Neuronal stem cell (in vitro differentiated cells): ENCODE measurements around the gene PLEKHB1.

Experiments used
- DNase-seq: peaks from one replicate; pipeline ENCODE4 v3.0.0-alpha.2; 2013; ENCODE audit warnings: low spot score
- H2AFZ ChIP-seq: one replicate; pipeline ENCODE4 v1.6.1; 2013; ENCODE audit warnings: mild to moderate bottlenecking, low read length, inconsistent platforms
- H2AK5ac ChIP-seq: 2 replicates; pipeline ENCODE4 v1.6.1; 2013; ENCODE audit warnings: low read depth, mild to moderate bottlenecking, inconsistent platforms, low read length, moderate library complexity, mixed read lengths
- H2BK120ac ChIP-seq: 2 replicates; pipeline ENCODE4 v1.6.1; 2013; ENCODE audit warnings: low read depth, mild to moderate bottlenecking, inconsistent platforms, low read length, moderate library complexity, mixed read lengths
- H2BK12ac ChIP-seq: one replicate; pipeline ENCODE4 v1.6.1; 2013; ENCODE audit warnings: low read length, inconsistent platforms
- H2BK15ac ChIP-seq: 2 replicates; pipeline ENCODE4 v1.6.1; 2013; ENCODE audit warnings: mild to moderate bottlenecking, low read length, inconsistent platforms, mixed read lengths
- H2BK5ac ChIP-seq: one replicate; pipeline ENCODE4 v1.6.1; 2013; ENCODE audit warnings: inconsistent platforms, mild to moderate bottlenecking, low read length, moderate library complexity
- H3K14ac ChIP-seq: one replicate; pipeline ENCODE4 v1.6.1; 2013; ENCODE audit warnings: low read length, inconsistent platforms
- H3K18ac ChIP-seq: 2 replicates; pipeline ENCODE4 v1.6.1; 2013; ENCODE audit warnings: low read length, inconsistent platforms
- H3K23ac ChIP-seq: 2 replicates; pipeline ENCODE4 v1.6.1; 2013; ENCODE audit warnings: low read depth, mild to moderate bottlenecking, mixed read lengths, low read length, inconsistent platforms; ENCODE audit not compliant: poor library complexity
- H3K27ac ChIP-seq: replicated peaks from 3 replicates; pipeline ENCODE4 v1.5.1; 2013; ENCODE audit warnings: low read length, inconsistent platforms
- H3K27me3 ChIP-seq, 3 experiments: 2 replicates each; pipeline ENCODE4 v1.6.1; 2013; ENCODE audit warnings: low read length in 3 of 3, mild to moderate bottlenecking in 2 of 3, inconsistent platforms in 1 of 3, low read depth in 1 of 3, mixed read lengths in 1 of 3, moderate library complexity in 1 of 3; ENCODE audit not compliant: control insufficient read depth in 3 of 3, insufficient read depth in 3 of 3
- H3K36me3 ChIP-seq, 2 donors: replicated peaks in 1 of 2; 2 replicates each; pipeline ENCODE4 v1.6.1; 2013; ENCODE audit warnings: low read length in 2 of 2; ENCODE audit not compliant: control insufficient read depth in 2 of 2, insufficient read depth in 2 of 2
- H3K4ac ChIP-seq: 2 replicates; pipeline ENCODE4 v1.6.1; 2013; ENCODE audit warnings: inconsistent platforms, mild to moderate bottlenecking, low read length, moderate library complexity
- H3K4me1 ChIP-seq, 2 donors: 1 replicate in 1 of 2; 2 replicates in 1 of 2; pipeline ENCODE4 v1.6.1; 2013; ENCODE audit warnings: low read length in 2 of 2, low read depth in 1 of 2; ENCODE audit not compliant: control insufficient read depth in 2 of 2, insufficient read depth in 1 of 2
- H3K4me2 ChIP-seq: one replicate; pipeline ENCODE4 v1.6.1; 2013; ENCODE audit warnings: mild to moderate bottlenecking, low read length, inconsistent platforms; ENCODE audit not compliant: insufficient read depth, poor library complexity, severe bottlenecking
- H3K4me3 ChIP-seq, 2 donors: 2 replicates each; pipeline ENCODE4 v1.5.1; 2013; ENCODE audit warnings: low read length in 2 of 2, mild to moderate bottlenecking in 2 of 2, inconsistent platforms in 1 of 2, moderate library complexity in 1 of 2
- H3K79me1 ChIP-seq: one replicate; pipeline ENCODE4 v1.6.1; 2013; ENCODE audit warnings: low read depth, mild to moderate bottlenecking, inconsistent platforms, low read length, moderate library complexity
- H3K9ac ChIP-seq: one replicate; pipeline ENCODE4 v1.6.1; 2013; ENCODE audit warnings: mild to moderate bottlenecking, low read depth, low read length, inconsistent platforms; ENCODE audit not compliant: poor library complexity
- H3K9me3 ChIP-seq, 2 donors: replicated peaks in 1 of 2; 2 replicates each; pipeline versions ENCODE3 to v1.6.1; 2013; ENCODE audit warnings: low read length in 2 of 2, mild to moderate bottlenecking in 2 of 2, inconsistent platforms in 1 of 2, low read depth in 1 of 2, mixed read lengths in 1 of 2, moderate library complexity in 1 of 2; ENCODE audit not compliant: control insufficient read depth in 2 of 2, insufficient read depth in 1 of 2
- H4K8ac ChIP-seq: one replicate; pipeline ENCODE4 v1.6.1; 2013; ENCODE audit warnings: low read depth, mild to moderate bottlenecking, inconsistent platforms, low read length, moderate library complexity
- H4K91ac ChIP-seq: one replicate; pipeline ENCODE4 v1.6.1; 2013; ENCODE audit warnings: low read length, low read depth, mild to moderate bottlenecking, inconsistent platforms; ENCODE audit not compliant: poor library complexity
- WGBS, 2 donors: extraction: QIAGEN DNeasy Blood & Tissue Kit; methylation state at CpG; one replicate each; pipeline ENCODE4 v1.1.7; 2013; ENCODE audit warnings: missing lambda C conversion rate in 2 of 2, mixed read lengths in 1 of 2; ENCODE audit not compliant: insufficient read length in 2 of 2, insufficient replicate concordance in 1 of 2; ENCODE audit errors: extremely low coverage in 2 of 2; 5-methylcytosine and 5-hydroxymethylcytosine counted together

The PLEKHB1 gene

DNA sequence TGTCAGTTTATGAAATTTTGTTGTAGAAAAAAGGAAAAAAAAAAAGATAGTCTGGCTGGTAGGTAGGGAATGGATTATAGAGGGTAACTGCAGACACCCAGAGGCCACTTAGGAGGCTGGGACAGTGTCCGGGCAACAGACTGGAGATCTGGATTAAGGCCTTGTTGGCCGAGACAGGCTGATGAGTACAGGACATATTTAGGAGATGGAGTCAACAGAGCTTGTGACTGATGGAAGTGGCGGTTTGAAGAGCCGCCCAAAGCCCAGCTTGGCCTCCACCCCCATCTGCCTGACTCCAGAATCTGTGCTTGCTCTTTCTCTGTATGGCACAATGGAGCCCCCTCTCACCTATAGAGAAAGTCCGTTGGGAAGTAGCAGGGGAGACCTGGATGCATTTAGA is 7.6 kb downstream of the PLEKHB1 start:
- Histone ChIP-seq H4K91ac (no peak overlapping the region), H3K4me1 (peaks cover 33 to 36% of the 10 kb centered on the region in 2 donors), H2BK12ac (no peak overlapping the region), H3K36me3 (peaks cover 0 to 4% of the 10 kb centered on the region in 2 donors), H2AFZ (no peak overlapping the region), H3K4me3 (no peak overlapping the region), H3K27me3 (no peaks in the 10 kb centered on the region), H4K8ac (no peak overlapping the region), H3K4ac (no peak overlapping the region), H3K4me2 (no peak overlapping the region), H3K23ac (no peak overlapping the region), H2BK120ac (no peak overlapping the region), H3K9me3 (no peaks in the 10 kb centered on the region), H2BK15ac (peak overlapping the region; percentile 59), H3K27ac (no peak overlapping the region), H2BK5ac (no peak overlapping the region), H2AK5ac (peak overlapping the region; percentile 71), H3K18ac (peak overlapping the region; percentile 32), H3K9ac (no peak overlapping the region), H3K79me1 (no peaks in the 10 kb centered on the region), H3K14ac (no peak overlapping the region)
- WGBS, 2 donors = no CpG with 5 or more reads among the region's 5 CpGs
- DNase-seq = no peak

GRCh38 chr11:73654482-73655021 is 8.2 kb downstream of the PLEKHB1 start:
- no peaks in the 10 kb centered on the region for H3K79me1 ChIP-seq
- H3K4ac ChIP-seq = no peak overlapping the region
- H2AFZ ChIP-seq = no peak overlapping the region
- no peaks in the 10 kb centered on the region for H3K9me3 ChIP-seq
- H2BK120ac ChIP-seq = no peak overlapping the region
- no peak for DNase-seq
- no peak overlapping the region for H3K27ac ChIP-seq
- H4K91ac ChIP-seq = peak overlapping the region; percentile 18
- H3K27me3 ChIP-seq = no peaks in the 10 kb centered on the region
- no peak overlapping the region for H3K23ac ChIP-seq
- H4K8ac ChIP-seq = no peak overlapping the region
- H2BK12ac ChIP-seq = no peak overlapping the region
- H3K4me2 ChIP-seq = no peak overlapping the region
- H2AK5ac ChIP-seq = peak overlapping the region; percentile 71
- no peak overlapping the region for H3K14ac ChIP-seq
- H3K9ac ChIP-seq = no peak overlapping the region
- peak overlapping the region; percentile 32 for H3K18ac ChIP-seq
- no peak overlapping the region for H2BK15ac ChIP-seq
- H2BK5ac ChIP-seq = peak overlapping the region; percentile 88
- H3K36me3 ChIP-seq = peaks cover 0 to 4% of the 10 kb centered on the region in 2 donors
- H3K4me1 ChIP-seq = peaks cover 30% of the 10 kb centered on the region in 2 donors
- no peak overlapping the region for H3K4me3 ChIP-seq
- no CpG with 5 or more reads among the region's 7 CpGs for WGBS, 2 donors

DNA sequence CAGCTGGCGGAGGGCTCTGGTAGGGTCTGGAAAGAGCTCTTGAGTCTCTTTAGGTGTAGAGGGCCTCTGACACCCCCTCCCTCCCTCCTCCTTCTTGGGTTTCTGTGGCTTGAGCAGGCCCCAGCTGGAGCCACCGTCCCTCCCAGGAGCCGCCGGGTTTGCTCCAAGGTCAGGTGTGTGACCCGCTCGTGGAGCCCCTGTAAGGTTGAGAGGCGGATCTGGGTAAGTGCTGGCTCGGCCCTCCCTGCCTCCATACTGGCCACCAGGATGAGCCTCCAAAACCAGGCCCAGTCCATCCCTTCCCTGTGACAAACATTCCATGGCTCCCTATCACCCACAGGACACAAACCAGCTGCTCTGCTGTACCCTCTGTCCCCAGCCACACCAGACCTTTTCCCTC is 9.3 kb downstream of the PLEKHB1 start:
- no CpG with 5 or more reads among the region's 8 CpGs for WGBS, 2 donors
- no peak overlapping the region for H2BK120ac ChIP-seq
- H3K4me2 ChIP-seq = no peak overlapping the region
- no peak overlapping the region for H2AK5ac ChIP-seq
- no peak overlapping the region for H3K27ac ChIP-seq
- H3K4me1 ChIP-seq = peaks cover 31% of the 10 kb centered on the region in 2 donors
- H3K18ac ChIP-seq = peak overlapping the region; percentile 38
- H3K23ac ChIP-seq = peak overlapping the region; percentile 8
- H2BK15ac ChIP-seq = peak overlapping the region; percentile 70
- H3K9ac ChIP-seq = peak overlapping the region; percentile 14
- no peaks in the 10 kb centered on the region for H3K27me3 ChIP-seq
- H3K4me3 ChIP-seq = no peak overlapping the region
- no peaks in the 10 kb centered on the region for H3K9me3 ChIP-seq
- no peaks in the 10 kb centered on the region for H3K79me1 ChIP-seq
- peaks cover 0 to 4% of the 10 kb centered on the region in 2 donors for H3K36me3 ChIP-seq
- H2AFZ ChIP-seq = no peak overlapping the region
- H3K4ac ChIP-seq = peak overlapping the region; percentile 31
- no peak overlapping the region for H4K8ac ChIP-seq
- no peak overlapping the region for H3K14ac ChIP-seq
- DNase-seq = no peak
- H4K91ac ChIP-seq = no peak overlapping the region
- H2BK12ac ChIP-seq = no peak overlapping the region
- H2BK5ac ChIP-seq = no peak overlapping the region

DNA sequence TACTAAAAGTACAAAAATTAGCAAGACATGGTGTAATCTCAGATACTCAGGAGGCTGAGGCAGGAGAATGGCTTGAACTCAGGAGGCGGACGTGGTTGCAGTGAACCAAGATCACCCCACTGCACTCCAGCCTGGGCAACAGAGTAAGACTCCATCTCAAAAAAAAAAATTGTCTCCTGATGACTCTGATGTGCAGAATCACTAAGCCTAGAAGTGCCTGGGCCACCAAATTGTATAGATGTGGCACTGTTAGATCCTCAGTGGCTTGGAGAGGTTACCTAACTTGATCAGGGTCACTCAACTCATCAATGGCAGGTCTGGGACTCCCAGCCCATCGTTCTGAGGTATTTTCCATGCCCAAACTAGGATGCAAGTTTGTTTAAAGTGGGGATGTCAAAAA is 10.6 kb downstream of the PLEKHB1 start:
- H3K36me3 ChIP-seq = peaks cover 0 to 4% of the 10 kb centered on the region in 2 donors
- peaks cover 25 to 27% of the 10 kb centered on the region in 2 donors for H3K4me1 ChIP-seq
- H2BK120ac ChIP-seq = no peak overlapping the region
- WGBS, 2 donors = no CpG with 5 or more reads among the region's 3 CpGs
- no peak overlapping the region for H2BK12ac ChIP-seq
- H3K23ac ChIP-seq = no peak overlapping the region
- H3K27me3 ChIP-seq = no peaks in the 10 kb centered on the region
- H3K9me3 ChIP-seq = no peaks in the 10 kb centered on the region
- H3K9ac ChIP-seq = no peak overlapping the region
- no peak overlapping the region for H2BK15ac ChIP-seq
- H3K4me3 ChIP-seq = no peak overlapping the region
- H2BK5ac ChIP-seq = no peak overlapping the region
- H3K4ac ChIP-seq = no peak overlapping the region
- H2AK5ac ChIP-seq = no peak overlapping the region
- no peak overlapping the region for H3K14ac ChIP-seq
- H3K18ac ChIP-seq = no peak overlapping the region
- no peak overlapping the region for H2AFZ ChIP-seq
- H4K8ac ChIP-seq = no peak overlapping the region
- no peaks in the 10 kb centered on the region for H3K79me1 ChIP-seq
- no peak overlapping the region for H3K4me2 ChIP-seq
- H3K27ac ChIP-seq = no peak overlapping the region
- no peak overlapping the region for H4K91ac ChIP-seq
- DNase-seq = no peak
